Embryonic facial prominence (tissue), 1 donor: ENCODE data around the gene NRXN2.

Experiments used
- DNase-seq: peaks from one replicate; pipeline ENCODE4 v3.0.0-alpha.2; 2016; ENCODE audit errors: extremely low spot score

Gene NRXN2

DNA sequence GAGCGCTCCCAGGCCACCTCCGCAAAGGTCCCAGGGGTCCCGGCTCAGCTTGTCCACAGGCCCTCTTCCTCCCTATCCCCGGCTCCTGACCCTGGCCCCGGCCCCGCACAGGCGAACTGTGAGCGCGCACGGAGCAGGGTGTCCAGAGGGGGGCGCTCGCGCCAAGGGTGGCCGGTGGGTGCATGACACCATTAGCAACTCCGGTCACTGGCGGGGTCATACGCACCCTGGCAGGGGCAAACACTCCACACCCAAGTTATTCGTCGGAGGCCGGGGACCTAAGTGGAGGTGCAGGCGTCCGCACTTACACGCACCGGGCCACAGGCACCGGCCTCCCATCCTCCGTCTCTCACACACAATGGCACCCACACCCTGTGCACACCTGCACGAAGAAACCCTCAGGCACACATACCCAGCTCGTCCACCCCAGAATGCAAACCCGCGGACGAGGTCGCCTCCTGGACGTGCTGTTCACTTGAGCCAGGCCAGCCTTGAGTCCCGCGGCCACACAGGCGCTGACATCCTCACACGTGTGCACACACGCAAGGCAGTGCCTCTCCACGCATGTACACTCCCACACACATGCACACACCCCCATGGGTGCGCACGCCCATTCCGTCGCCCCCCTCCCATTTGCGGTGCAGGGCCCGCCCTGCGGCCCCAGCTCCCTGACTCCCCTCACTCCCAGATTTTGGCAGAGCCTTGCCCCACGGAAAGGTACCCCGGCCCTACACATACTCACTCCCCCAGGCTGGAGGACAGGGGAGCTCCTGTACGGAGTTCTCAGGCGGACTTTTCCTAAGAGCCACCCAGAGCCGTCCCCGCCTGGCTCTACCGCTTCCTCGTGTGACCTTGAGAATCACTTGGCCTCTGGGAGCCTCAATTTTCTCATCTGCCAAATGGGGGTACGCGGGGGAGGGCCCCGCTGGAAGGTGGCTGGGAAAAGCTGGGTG lies 20.9 kb upstream of the NRXN2 start, which contains the start of gene RASGRP2:
RASGRP2 (minus strand) TSS at position 552 of the 953 bp plus-strand sequence. CDS start 1,276 bp downstream, outside the sequence.
- DNase-seq: no peak

DNA sequence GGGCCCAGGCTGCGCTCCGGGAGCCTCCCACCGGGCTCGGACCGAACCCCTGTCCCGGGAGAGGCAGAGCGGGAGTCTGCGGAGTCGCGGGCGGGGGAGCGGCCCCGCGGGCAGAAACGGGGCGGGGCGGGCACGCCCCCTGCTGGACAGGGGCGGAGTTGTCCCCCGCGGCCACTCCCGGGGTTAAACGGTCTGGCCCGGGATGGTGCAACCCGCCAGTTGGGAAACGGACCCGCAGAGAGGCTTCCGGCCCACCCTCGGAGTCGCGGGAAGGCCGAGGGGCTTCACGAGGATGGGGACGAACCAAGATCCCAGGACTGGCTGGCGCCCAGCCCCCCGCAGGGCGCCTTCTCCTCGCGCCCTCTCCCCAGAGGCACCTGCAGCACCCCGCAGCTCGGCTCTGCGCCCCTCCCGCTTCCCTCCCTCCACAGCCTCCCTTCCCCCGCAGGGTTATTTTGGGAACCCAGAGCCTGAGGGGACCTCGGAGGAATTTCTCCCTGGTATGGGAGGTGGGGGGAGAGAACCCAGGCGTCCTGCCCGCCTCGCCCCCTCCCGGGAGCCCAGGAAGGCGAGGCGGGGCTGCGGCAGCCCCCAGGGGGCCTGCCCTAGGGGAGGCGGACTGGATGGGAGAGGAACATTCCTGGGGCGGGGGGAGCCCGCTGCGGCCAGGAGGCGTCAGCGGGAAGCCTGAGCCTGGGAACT lies 20.0 kb upstream of the NRXN2 start:
- DNase-seq: no peak

DNA sequence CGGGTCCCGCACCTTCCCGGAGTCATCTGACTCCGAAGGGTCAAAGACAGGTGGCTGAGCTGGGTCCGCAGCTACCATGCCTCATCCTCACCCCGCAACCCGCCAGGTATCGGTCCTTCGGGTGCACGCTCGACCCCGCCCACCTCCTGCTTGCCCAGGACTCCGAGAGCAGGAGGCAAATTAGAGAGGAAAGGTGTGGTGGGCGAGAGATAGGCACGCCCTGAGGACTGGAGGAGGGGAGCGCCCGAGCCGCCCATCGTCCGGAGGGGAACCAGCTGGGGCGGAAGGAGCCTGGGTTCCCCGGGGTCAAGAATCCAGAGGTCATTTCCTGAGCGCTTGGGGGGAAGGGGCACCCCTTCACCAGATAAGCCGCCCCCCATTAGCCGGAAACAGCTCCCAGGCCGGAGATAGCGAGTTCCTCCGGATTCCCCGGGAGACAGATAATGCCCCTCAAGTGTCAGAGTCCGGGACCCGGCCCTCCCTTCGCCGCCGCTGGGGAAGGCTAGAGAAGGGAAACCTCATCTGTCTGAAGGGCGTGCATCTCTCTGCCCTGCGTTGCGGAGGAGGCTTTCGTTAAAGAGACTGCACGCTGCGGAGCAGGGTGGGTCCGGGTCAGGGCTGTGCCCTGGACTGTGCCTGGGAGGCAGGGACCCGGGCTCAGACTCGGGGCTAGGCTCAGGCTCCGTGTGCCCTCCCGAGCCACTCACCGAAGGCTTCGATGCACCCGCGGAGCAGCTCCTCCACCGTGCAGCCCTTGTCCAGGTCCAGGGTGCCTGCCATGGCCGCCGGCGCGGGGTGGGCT lies 19.3 kb upstream of the NRXN2 start:
- no peak for DNase-seq

DNA sequence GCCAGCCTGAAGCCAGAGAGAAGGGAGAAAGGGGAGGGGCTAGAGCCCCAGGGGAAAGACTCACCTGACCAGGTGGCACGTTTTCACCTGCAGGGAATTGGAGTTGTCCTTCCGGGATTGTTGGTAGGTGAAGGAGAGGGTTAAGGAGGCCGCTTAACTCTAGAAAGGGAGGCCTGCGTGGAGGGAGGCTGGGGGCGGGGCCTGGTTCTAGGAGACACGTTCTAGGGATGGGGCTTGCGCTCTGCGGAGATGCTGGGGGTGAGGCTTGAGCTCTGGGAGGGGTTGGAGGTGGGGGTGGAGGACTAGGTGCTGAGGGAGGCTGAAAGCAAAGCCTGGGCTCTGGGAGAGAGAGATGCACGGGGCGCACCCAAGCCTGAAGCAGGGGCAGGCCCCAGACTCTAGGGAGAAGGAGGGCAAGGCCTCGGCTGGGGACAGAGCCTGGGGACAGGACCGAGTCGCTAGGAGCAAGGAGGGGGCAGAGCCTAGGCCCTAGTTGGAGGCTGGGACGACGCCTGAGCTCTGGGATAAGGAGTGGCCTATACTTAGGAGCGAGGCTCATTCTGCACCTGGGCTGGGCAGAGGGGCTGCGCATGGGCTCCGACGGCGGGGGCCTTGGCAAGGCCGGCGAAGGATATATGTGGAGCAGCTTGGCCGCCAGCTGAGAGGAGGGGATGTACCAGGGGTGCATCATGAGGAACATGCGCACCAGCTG lies 18.5 kb upstream of the NRXN2 start:
- no peak for DNase-seq

DNA sequence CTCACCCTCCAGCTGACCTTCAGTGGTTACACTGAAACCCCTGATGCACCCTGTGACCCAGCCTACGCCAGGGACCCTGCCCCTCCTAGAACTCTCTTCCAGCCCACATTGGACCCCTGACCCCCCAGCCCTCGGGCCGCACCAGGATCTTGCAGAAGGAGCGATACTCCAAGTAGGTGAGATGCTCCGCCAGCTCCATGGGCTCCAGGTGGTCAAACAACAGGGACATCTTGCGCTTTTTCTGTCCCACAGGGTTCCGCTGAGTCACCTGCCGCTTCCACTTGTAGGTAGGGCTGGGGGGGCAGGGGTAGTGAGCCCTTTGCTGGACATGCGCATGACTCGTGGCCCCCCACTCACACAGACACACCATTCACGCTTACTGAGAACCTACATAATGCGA lies 16.9 kb upstream of the NRXN2 start:
- DNase-seq: no peak

DNA sequence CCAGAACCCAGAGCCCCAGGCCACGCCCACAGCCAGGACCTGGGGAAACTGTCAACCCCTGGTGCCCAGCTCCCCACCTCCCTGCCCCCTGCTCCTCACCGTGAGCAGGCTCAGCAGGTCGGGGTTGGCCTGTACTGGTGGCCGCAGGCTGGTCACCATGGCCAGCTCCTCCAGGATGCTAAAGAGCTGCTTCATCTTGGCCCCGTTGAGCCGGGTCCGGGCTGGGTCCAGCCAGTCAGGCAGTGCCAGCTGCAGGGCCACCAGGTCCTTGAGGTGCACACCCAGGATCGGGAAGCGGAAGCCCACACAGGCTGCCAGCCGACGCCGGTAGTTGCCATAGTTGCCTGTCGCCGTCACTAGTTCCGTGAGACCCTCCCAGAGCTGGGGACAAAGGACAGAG lies 13.7 kb upstream of the NRXN2 start:
- no peak for DNase-seq

DNA sequence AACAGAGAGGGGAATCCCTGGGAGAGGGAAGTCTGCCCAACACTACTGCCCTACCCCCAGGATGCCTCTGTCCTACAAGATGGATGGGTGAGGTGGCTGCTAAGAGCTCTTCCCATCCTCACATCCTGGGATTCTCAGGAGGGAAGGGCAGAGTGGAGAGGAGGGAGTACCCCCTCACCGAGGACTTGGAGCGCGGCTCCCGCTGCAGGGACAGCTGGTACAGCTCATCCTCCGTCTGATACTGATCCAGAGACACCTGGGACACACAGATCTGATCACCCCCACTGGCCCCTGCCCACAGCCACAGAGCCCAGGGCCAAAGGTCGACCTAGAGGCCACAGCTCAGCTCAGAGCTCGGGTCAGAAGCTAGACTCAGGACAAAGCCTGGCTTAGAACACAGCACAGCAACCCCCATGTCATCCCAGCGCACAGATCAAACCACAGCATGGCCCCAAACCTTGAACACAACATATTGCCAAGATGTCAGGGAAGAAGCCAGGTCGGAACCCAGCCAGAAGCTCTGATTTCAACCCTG lies 12.8 kb upstream of the NRXN2 start:
- DNase-seq: no peak

GRCh38 chr11:64734811-64735724 lies 12.1 kb upstream of the NRXN2 start:
- no peak for DNase-seq

DNA sequence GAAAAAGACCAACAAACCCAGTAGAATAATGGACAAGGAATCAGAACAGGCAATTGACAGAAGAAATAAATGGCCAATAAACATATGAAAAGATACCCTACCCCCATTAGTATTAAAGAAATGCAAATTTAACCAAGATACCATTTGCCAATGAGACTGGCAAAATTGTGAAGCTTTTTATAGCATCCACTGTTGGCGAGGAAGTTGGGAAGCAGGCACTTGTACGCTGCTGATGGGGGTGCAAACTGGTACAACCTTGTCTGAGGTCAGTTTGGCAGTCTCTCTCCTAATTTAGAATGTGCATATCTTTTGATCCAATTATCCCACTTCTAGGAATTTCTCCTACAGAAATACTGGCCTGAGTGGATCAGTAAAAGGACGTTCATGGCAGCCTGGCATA lies 8.6 kb upstream of the NRXN2 start:
- no peak for DNase-seq

- no peak for DNase-seq
Observed at GRCh38 chr11:64729851-64730382, 6.9 kb upstream of the NRXN2 start.

DNA sequence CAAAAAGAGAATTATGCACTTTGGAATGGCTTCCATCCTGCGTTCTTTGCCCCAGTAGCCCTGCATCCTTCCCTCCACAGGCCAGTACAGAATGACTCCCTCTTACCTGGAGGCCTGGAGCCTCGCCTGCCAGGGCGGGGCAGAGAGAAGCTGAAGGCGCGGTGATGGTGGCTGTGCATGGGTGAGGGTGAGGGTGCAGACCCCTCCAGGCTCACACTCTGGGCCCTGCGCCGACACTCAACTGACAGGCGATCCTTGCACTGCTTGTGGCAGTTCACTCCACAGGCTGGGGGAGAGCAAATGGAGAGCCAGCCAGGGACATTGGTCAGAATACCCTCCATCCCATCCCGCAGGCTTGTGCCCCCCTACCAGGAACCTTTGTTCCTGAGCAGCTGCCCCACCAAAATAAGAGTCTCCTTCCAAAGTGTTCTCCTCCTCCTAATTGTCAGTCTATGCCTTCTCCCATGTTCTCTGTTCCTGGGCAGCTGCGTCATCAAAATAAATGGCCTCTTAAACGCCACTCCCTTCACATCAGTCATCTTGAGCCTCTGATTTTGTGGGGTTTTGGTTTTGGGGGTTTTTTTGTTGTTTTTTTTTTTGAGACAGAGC lies 5.9 kb upstream of the NRXN2 start:
- no peak for DNase-seq

- DNase-seq: no peak
Observed at GRCh38 chr11:64726867-64727530, 4.0 kb upstream of the NRXN2 start.

GRCh38 chr11:64726211-64726641 lies 3.2 kb upstream of the NRXN2 start:
- DNase-seq: no peak

- no peak for DNase-seq
Observed at GRCh38 chr11:64724863-64725532, 2.0 kb upstream of the NRXN2 start.

DNA sequence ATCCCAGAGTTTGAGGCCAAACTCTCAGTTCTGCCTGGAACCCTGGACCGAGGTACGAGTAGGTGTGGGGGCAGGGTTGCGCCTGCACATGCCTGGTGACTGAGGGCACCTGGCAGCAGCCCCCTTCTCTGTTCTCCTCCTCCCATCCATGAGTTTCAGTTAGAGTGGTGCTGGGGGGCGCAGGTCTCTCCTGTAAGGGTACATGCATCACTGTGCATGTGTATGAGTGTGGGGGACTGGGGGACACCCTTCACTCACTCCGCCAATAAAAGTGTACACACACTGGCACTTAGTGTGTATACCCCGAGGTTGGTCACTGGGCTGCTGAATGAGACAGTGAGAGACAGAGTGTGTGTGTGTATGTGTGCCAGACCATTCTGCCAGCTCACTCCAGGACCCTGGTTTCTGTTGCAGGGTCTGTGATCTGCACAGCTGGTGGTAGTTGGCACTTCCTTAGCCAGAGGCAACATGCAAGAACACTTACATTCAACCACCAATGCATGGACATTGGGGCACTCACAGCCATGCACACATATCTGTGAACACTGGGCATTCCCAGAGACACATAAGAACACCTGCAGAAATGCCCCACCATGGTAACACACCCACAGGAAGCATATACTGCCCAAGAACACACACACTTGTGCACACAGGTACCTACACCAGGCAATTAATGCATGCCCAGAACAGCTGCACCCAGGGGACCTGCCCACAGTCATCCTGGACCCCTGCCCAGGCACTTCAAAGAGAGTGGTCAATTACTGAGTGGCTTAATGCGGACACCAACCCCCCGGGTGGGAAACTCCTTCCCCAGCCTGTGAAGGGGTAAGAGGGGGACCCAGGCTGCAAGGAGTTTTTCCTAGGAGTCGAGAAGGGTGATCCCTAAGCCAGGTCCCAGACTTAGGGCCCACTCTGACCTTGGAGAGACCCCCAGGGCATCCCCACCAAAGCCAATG lies 1.2 kb upstream of the NRXN2 start:
- no peak for DNase-seq

GRCh38 chr11:64722141-64723065 lies 594 bp downstream of the NRXN2 start:
- no peak for DNase-seq
